ENCODE measurements around the gene DST.
"Not testable (repeated sequence)": the region's sequence is repeated elsewhere in the genome, so short reads cannot be mapped to it uniquely, and the experiment has no call there.

The DST gene

GRCh38 chr6:56661338-56661737 is 18.6 kb upstream of the DST start:
- not testable (repeated sequence) for DNase-seq

DNA sequence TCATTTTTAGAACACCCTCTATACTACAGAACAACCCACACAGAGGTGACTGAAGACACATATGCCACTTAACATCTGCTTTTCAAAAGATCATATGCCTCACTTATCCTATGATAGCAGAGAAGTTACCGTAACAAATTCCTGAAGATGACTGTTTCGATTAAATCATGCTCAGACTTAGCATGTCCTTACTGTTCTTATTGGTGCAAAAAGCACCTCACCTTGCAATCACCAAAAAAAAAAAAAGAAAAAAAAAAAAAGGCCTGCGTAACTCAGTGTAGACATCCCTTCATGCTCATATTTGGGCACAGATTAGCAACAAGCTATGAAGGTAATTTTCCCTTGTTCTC is 17.7 kb upstream of the DST start:
- DNase-seq, result no peak

DNA sequence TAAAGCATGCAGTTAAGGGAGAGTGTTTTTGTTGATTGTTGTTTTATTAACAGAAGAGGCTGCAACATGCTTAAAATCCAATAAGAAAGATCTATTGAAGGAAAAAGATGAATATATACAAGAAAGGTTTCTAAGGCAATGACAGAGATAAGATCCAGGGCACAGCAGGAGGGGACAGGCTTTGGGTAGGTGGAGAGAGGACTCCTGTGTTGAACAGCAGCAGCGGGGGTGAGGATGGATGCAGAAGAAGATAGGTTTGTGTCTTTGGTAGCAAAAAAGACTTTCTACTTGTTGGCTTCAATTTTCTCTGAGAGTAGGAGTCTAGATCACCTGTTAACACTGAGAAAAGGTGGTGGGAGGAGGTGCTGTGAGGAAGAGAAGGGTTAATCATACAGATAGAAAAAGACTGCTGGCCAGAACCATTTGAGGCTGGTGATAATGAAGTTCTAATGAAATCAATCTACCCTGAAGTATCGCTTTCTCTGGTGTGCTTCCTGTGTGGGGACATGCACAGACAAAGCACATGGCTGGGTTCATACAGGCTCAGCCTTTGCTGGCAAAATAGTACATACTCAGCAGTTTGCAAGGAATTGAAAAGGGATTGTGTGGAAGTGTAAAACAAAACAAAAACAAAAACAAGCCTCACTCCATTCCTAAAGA is 17.2 kb upstream of the DST start:
- no peak for DNase-seq

- DNase-seq, result no peak
Measured at GRCh38 chr6:56658326-56658725, 15.6 kb upstream of the DST start.

- no peak for DNase-seq
Measured at GRCh38 chr6:56657354-56657753, 14.7 kb upstream of the DST start.

DNA sequence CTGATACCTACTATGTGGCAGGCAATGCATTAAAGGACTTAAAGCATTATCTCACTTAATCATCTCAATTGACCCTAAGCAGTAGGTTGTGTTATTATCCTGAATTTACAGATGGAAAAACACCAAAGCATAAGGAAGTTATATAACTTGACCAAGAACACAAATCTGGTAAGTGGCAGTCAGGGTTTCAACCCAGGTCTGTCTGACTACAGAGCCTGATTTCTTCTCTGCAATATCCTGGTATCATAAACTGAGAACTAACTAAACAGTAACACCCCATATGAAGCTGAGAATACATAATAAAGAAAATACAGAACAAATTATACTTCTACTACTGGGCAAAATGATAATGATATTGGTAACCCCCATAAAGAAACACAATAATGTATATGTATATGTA is 13.8 kb upstream of the DST start:
- no peak for DNase-seq

DNA sequence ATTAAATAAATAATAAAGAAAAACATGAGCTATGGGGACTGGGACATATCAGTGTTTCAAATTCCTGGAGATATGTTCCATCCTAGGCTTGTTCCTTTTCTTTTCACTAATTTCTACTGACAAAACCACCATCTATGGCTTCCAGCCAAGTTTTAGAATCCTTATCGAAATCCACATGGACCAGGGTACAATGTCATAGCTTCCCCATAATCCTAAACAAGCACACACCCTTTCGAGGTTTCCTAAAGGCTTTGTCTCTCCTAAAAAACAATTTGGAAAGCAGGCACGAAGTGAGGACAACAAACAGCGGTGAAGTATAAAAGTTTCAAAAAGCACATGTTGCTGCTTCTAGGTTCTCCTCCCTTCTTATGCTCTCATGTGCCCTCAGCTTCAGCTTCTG is 13.3 kb upstream of the DST start:
- DNase-seq, result no peak

DNA sequence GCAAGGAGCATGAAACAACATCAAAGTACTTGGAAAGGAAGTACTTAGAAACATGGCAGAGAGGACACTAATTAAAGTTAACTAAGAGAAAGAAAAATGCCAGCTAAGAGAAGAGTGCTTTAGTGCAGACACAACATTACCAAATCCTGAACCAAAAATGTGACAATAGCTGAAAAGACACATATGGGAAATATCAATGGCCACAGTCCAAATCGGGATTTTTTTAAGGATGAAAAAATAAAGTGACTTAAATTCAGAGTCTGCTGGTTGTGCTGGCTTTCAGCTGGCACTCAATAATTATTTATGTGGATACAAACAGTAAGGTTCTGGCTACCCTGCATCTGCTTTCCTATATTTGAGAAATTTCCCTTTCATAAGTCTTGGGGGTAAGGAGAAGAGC is 12.6 kb upstream of the DST start:
- no peak for DNase-seq

DNA sequence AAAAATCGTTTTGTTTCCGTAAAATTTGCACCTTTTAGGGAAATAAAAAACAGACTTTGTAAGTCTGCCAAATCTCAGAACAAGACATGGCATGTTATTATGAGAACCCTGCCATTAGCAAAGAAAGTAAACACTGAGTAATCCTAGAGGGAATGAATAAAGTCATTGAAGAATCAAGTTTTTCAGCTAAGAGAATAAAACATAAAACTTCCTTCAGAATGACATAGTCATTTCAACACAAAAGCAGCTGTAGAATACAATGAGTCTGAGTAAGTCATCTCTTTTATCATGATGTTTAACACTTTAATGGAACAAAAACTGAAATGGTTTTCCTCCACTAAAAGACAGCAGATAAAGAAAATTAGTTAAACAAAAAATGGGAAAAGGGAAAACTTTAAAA is 10.3 kb upstream of the DST start:
- DNase-seq, result no peak

DNA sequence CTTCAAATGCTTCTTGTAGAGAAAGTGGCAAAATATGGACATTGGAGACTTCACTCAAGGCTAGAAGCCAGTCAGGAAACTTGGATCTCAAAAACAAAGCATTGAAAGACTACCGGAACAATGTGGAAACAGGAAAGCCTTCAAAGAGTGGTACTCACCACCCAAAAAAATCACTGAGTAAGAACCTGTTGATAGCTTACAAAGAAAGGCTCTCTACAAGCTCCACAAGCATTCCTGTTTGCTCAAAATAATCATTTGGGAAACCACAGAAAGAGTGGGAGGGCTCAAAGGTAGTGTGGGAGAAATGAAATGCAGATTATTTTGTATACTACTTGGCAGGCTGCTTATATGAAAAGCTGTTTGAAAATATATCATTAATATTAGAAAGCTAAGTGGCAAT is 9.5 kb upstream of the DST start:
- DNase-seq, result no peak

DNA sequence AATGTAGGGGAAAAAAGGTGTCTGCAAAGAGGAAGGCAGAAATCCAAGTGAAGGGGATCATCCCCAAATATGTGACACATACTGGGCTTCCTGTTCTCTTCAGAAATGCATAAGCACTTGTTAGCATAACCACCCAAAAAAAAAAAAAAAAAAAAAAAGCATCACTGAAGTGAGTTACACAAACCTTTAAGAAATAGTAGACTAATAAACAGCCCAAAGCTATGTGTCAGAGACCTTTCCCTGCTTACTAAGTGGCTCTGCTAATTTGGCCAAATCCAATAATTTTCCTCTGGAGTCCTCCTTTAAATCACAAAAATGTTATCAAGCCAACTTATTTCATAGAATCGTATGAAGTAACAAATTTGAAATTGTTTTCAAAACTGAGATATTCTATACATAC is 7.5 kb upstream of the DST start:
- no peak for DNase-seq

DNA sequence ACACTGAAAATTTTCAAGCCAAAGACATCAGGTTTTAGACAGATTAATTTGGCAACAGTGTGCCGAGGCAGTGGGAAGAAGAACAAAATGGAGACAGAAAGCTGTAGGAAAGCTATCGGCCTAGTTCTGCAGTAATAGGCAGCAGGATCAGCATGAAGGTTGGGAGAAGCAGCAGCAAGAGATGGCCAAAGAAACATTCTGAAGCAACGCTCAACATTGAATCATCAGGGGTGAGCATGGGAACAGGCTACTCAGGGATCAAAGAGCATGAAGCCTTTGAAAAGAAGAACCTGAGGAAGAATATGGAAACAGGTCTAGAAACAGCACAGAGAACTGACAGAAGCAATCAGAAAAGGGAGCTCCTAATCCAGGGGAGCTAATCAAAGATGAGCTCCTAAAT is 7.1 kb upstream of the DST start:
- DNase-seq, result no peak

GRCh38 chr6:56649053-56649769 is 6.5 kb upstream of the DST start:
- DNase-seq, result no peak

DNA sequence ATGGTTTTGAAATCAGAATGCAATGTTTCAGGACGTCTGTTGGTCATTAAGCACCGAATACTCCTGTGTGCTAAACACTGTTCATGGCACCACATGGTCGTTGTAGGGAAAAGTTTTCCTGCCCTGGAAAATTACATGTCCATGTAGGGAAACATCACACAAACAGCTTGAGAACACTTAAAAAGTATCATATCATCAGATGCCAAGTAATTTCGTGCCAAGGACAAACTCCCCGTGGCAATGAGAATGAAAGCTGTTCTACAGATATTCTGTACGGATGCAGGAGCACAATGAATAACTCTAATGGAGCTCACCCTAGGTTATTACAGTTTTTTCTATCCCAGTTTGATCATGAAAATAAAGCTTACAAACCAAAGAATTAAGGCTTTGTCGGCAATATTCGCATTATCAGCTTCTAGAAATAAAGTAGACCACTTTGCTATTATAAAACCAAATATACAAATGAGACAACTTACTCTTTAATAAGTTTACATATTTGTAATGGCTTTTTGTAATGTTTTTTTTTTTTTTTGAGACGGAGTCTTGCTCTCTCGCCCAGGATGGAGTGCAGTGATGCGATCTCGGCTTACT is 4.6 kb upstream of the DST start:
- DNase-seq, result no peak

GRCh38 chr6:56644366-56644765 is 1.7 kb upstream of the DST start:
- no peak for DNase-seq

DNA sequence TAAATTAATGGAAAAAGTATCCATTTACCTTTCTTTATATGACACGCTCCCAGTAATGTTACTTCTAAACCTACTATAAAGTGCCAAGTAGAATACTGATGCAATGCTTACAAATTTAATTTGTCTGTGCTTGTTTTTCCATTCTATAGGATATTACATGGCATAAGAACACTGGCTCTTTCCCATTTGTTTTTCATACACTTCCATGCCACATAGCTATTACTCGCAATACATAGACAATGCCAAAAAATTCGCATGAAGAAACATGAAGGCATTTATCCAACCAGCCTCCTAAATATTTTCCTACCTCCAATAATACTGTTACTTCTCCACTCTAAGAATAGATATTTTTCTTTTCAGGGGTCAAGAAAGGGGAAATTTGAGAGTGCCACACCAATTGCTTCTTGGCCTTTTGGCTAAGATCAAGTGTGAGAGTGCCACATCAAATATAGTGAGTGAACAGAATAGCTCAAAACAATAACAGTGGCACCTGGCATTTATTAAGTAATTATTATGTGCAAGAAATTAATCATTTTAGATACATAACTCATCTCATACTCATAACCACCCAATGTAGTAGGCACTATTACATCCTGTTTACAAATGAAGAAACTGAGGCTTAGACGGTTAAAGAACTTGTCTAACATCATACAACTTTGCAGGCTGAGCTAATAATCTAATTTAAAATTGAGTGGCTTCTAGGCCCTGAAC is 845 bp upstream of the DST start:
- no peak for DNase-seq

- no peak for DNase-seq
Measured at GRCh38 chr6:56640374-56640773, 2.3 kb downstream of the DST start.

- DNase-seq, result no peak
Measured at GRCh38 chr6:56638760-56639159, 3.9 kb downstream of the DST start.

- no peak for DNase-seq
Measured at GRCh38 chr6:56637640-56638039, 5.0 kb downstream of the DST start.

DNA sequence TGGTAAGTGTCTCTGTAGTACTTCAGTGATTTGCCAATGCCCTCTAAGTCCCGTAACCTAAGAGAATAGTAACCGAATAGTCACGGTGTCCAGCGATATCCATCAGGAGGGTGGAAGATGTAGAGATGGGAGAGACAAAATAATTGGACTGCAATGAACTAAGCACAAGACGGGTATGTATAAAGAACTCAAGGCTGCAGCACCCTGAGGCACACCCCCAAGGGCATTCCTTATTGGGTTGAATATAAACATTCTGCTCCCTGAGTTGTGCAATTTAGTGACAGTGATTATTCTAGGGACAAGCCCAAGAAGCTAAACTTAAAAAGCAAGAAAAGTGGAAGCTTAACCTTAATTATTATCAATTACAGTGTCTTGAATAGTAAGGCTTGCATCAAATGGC is 14.6 kb downstream of the DST start:
- DNase-seq, result no peak

- DNase-seq, result no peak
Measured at GRCh38 chr6:56625356-56625755, 17.3 kb downstream of the DST start.

GRCh38 chr6:56624728-56625069 is 18.0 kb downstream of the DST start:
- DNase-seq, result no peak

DNA sequence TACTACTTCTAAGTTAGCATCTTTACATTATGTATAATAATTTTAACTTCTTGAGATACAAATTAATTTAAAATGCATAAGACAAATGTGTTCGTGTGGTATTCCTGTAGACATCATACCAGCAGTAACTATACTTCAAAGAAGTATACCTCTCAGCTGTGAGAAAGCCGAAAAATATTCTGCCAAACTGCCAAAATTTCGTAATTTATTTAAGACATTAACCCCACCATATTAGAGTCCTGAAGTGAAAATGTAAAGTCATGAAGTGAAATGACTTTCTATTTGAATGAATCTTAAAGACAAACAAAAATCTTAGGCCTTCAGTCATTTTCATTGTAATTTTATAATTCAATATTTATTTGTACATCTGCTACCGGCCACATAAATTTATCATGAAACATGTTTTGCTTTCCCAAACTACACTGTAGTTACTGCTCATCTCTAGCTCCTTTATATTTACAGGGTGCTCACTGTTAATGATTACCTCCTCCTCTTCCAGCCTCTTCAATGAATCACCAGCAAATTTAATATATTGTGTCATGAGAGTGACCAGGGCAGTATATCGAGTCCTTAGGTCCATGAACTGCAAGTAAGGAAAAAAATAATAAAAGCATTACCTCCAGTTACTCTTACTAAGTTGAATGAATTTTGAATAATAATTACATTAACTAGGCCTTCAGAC is 18.5 kb downstream of the DST start:
- no peak for DNase-seq

Measured in activated CD4-positive, alpha-beta T cell treated with anti-CD3 and anti-CD28 coated beads, Interleukin-2, amount 50 U/mL, for 1 hour (primary cell).